ENCODE measurements around the gene PTGFRN. TPM values are rescaled to one million over a fixed set of nuclear protein-coding genes. Genes with fewer than 3 reads are reported as not detected.

The PTGFRN gene
- polyA plus RNA-seq, 6 donors from 2014 or later = not detected

DNA sequence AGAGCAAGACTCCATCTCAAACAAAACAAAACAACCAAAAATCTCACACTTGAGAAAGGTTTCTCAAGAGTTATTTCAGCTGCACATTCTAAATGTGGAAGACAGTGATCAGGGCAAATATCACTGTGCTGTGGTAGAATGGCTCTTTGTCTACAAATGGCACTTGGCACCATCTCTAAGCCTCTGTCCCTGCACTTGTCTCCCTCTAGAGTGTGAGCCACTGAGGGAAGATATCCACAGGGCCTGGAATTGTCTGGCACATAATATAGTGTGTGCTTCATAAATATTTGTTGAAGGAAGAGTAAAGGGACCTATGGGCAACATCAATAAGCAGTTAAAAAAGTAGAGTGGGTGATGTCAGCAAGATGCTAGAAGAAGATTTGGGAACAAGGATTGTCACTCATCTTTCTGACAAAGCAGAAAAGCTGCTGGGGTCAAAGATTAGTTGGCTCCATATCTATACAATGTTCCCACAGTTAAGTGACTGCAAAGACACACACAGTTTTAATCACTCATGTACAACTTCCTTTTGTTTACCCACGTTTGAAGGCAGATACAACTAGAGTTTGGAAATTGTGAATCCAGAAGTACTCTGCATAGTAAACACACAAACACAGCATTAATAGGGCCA lies 110.9 kb downstream of the PTGFRN start:
- no peak overlapping the region for H3K4me3 Mint-ChIP-seq
- no peaks in the 10 kb centered on the region for H3K36me3 Mint-ChIP-seq
- ATAC-seq (ENCODE audit: low read depth in 2 of 2) = no peak
- H3K27ac Mint-ChIP-seq = no peak overlapping the region
- peaks cover 0 to 5% (median 0%) of the 10 kb centered on the region in 3 donors for H3K27me3 Mint-ChIP-seq
- H3K4me1 Mint-ChIP-seq = no peaks in the 10 kb centered on the region
- H3K9me3 Mint-ChIP-seq = no peaks in the 10 kb centered on the region
- DNase-seq = no peak

DNA sequence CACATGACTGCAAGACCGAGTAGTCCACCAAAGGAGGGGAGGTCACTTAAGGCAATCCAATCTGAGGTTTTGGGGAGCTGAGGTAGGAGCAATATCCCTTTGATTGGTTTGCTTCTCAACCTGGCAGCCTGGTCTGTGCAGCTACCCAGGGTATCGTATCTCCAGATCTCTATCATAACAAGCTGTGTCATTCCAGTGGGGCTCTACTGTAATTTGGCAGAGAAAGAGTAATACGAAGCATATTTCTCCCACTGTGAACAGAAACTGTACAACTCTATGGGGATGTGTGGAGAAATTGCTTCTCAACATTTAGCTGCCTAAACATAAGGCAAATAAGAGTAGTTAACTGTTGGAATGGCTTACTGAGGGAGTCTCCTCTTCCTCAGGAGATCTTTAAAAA lies 112.4 kb downstream of the PTGFRN start:
- peaks cover 0 to 5% (median 0%) of the 10 kb centered on the region in 3 donors for H3K27me3 Mint-ChIP-seq
- H3K4me1 Mint-ChIP-seq = no peaks in the 10 kb centered on the region
- no peak for ATAC-seq (ENCODE audit: low read depth in 2 of 2)
- H3K36me3 Mint-ChIP-seq = no peaks in the 10 kb centered on the region
- no peak overlapping the region for H3K4me3 Mint-ChIP-seq
- no peak overlapping the region for H3K27ac Mint-ChIP-seq
- H3K9me3 Mint-ChIP-seq = no peaks in the 10 kb centered on the region
- no peak for DNase-seq

DNA sequence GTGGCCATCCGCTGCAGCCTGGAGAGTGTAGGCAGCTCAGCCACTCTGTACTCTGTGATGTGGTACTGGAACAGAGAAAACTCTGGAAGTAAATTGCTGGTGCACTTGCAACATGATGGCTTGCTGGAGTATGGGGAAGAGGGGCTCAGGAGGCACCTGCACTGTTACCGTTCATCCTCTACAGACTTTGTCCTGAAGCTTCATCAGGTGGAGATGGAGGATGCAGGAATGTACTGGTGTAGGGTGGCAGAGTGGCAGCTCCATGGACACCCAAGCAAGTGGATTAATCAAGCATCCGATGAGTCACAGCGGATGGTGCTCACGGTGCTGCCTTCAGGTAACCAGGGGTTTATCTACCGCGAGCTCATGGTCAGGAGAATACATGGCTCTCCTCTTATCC lies 115.9 kb downstream of the PTGFRN start:
- ATAC-seq (ENCODE audit: low read depth in 2 of 2) = no peak
- no peak overlapping the region for H3K4me3 Mint-ChIP-seq
- DNase-seq = no peak
- H3K4me1 Mint-ChIP-seq = no peaks in the 10 kb centered on the region
- peaks cover 0 to 5% (median 0%) of the 10 kb centered on the region in 3 donors for H3K27me3 Mint-ChIP-seq
- no peak overlapping the region for H3K27ac Mint-ChIP-seq
- no peaks in the 10 kb centered on the region for H3K36me3 Mint-ChIP-seq
- no peaks in the 10 kb centered on the region for H3K9me3 Mint-ChIP-seq

DNA sequence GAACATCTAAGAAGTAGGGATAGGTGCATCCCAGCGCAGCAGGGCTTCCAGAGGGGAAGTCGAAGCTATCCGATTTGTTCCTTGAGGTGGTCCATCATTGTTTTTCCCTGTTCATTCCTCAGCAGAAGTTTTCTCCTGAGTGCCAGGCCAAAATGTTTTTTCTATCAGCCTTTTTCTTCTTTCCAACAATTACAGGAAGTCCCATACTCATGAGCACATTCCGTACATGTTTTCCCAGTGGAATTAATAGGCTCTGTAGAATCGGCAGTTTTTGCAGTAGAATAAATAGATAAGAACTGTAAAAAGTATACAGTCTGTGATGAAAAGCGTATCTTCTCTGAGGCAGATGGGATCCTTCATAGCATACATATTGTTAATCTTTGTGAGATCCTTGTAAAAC lies 116.6 kb downstream of the PTGFRN start:
- no peak overlapping the region for H3K27ac Mint-ChIP-seq
- no peaks in the 10 kb centered on the region for H3K9me3 Mint-ChIP-seq
- no peaks in the 10 kb centered on the region for H3K4me1 Mint-ChIP-seq
- DNase-seq (no peak), ATAC-seq (ENCODE audit: low read depth in 2 of 2) (no peak)
- no peak overlapping the region for H3K4me3 Mint-ChIP-seq
- H3K27me3 Mint-ChIP-seq = peaks cover 0 to 5% (median 0%) of the 10 kb centered on the region in 3 donors
- no peaks in the 10 kb centered on the region for H3K36me3 Mint-ChIP-seq

DNA sequence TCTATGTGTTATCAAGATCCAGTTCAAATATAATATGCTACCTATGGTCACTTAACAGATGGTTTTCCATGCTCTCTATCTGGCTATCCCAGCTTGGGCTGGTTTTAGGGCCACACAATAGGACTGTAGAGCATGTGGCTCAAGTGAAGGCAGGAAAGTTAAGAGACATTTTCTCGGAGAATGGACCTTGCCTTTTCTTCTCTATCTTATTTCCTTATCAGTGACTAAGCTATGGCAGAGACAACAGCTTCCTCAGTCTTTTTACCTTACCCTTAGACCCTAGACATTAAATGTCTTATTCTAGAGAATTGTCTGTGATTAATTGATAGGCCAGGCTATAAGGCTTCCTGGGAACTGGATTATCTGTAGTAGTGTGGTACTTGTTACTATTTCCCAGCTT lies 120.0 kb downstream of the PTGFRN start:
- no peak for ATAC-seq (ENCODE audit: low read depth in 2 of 2)
- Mint-ChIP-seq H3K9me3 (no peaks in the 10 kb centered on the region), H3K27ac (no peak overlapping the region), H3K4me1 (peaks cover 0 to 5% (median 4%) of the 10 kb centered on the region in 3 donors), H3K36me3 (no peaks in the 10 kb centered on the region), H3K4me3 (no peak overlapping the region), H3K27me3 (peaks cover 0 to 2% (median 0%) of the 10 kb centered on the region in 3 donors)
- DNase-seq = no peak

GRCh38 chr1:117030271-117030877 lies 120.7 kb downstream of the PTGFRN start:
- Mint-ChIP-seq H3K4me3 (no peak overlapping the region), H3K4me1 (peaks cover 0 to 5% (median 4%) of the 10 kb centered on the region in 3 donors), H3K27me3 (no peaks in the 10 kb centered on the region), H3K27ac (no peak overlapping the region), H3K36me3 (no peaks in the 10 kb centered on the region), H3K9me3 (no peaks in the 10 kb centered on the region)
- DNase-seq = no peak
- no peak for ATAC-seq (ENCODE audit: low read depth in 2 of 2)

DNA sequence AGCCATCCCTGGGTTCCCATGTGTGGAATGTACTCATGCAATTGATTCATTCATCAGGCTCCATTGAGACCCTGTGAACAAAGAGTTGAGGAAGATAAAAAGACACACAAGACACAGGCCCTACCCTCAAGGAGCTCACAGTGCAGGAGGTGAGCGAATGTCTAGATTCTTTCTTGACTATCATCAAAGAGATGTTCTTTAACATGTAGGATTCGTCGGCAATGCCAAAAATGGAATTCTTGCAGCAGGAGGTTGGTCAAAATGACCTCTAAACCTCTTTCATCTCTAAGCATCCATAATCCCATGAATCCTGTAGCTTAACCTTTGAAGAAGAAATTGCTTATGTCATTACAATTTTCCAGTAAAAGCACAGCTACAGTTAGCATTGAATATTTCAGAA lies 122.5 kb downstream of the PTGFRN start:
- Mint-ChIP-seq H3K36me3 (no peaks in the 10 kb centered on the region), H3K27me3 (no peaks in the 10 kb centered on the region), H3K4me3 (no peak overlapping the region), H3K27ac (no peak overlapping the region), H3K9me3 (no peaks in the 10 kb centered on the region), H3K4me1 (peaks cover 0 to 5% (median 4%) of the 10 kb centered on the region in 3 donors)
- ATAC-seq (ENCODE audit: low read depth in 2 of 2) (no peak), DNase-seq (no peak)

GRCh38 chr1:117032681-117033539 lies 123.2 kb downstream of the PTGFRN start:
- no peak for DNase-seq
- ATAC-seq (ENCODE audit: low read depth in 2 of 2) = no peak

GRCh38 chr1:117033772-117034171 lies 124.1 kb downstream of the PTGFRN start:
- no peaks in the 10 kb centered on the region for H3K9me3 Mint-ChIP-seq

More at GRCh38 chr1:117032681-117033539, 123.2 kb downstream of the PTGFRN start:
- Mint-ChIP-seq H3K9me3 (no peaks in the 10 kb centered on the region), H3K27me3 (no peaks in the 10 kb centered on the region), H3K4me1 (peaks cover 0 to 5% (median 4%) of the 10 kb centered on the region in 3 donors), H3K4me3 (no peak overlapping the region), H3K36me3 (no peaks in the 10 kb centered on the region), H3K27ac (no peak overlapping the region)

GRCh38 chr1:117034791-117035290 lies 125.1 kb downstream of the PTGFRN start:
- no peaks in the 10 kb centered on the region for H3K36me3 Mint-ChIP-seq
- DNase-seq (no peak), ATAC-seq (ENCODE audit: low read depth in 2 of 2) (no peak)
- no peak overlapping the region for H3K4me3 Mint-ChIP-seq
- H3K4me1 Mint-ChIP-seq = peaks cover 0 to 5% (median 4%) of the 10 kb centered on the region in 3 donors
- no peak overlapping the region for H3K27ac Mint-ChIP-seq
- H3K9me3 Mint-ChIP-seq = no peaks in the 10 kb centered on the region
- no peaks in the 10 kb centered on the region for H3K27me3 Mint-ChIP-seq

More at GRCh38 chr1:117033772-117034171, 124.1 kb downstream of the PTGFRN start:
- no peaks in the 10 kb centered on the region for H3K36me3 Mint-ChIP-seq
- peak overlapping the region in 1 of 8 donors; percentile 38 for H3K4me3 Mint-ChIP-seq
- peaks cover 0 to 5% (median 4%) of the 10 kb centered on the region in 3 donors for H3K4me1 Mint-ChIP-seq
- H3K27me3 Mint-ChIP-seq = no peaks in the 10 kb centered on the region
- ATAC-seq (ENCODE audit: low read depth in 2 of 2) = no peak
- no peak overlapping the region for H3K27ac Mint-ChIP-seq
- no peak for DNase-seq

DNA sequence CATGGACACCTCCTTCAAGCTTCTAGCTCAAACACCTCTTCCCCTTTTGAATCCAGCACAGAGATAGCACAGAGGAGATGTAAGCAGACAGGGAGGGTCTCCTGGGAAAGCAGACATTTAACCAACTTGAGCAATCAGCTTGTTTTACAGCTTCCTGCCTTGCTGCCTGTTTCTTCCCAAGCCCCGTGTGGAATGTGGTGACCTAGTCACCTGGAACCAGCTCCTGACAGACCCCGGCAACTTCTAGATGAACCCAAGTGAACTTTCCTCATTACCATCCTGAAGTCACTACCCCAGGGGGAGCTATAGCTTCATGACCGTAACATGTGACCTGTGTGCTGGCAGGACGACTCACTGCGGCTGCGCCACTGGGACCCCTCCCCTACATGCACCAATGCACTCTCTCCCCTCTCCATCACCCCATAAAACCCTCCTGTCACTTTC lies 126.3 kb downstream of the PTGFRN start:
- ATAC-seq (ENCODE audit: low read depth in 2 of 2) (no peak), DNase-seq (no peak)
- no peak overlapping the region for H3K27ac Mint-ChIP-seq
- H3K4me1 Mint-ChIP-seq = peaks cover 0 to 5% (median 4%) of the 10 kb centered on the region in 3 donors
- H3K27me3 Mint-ChIP-seq = no peaks in the 10 kb centered on the region
- H3K9me3 Mint-ChIP-seq = no peaks in the 10 kb centered on the region
- no peak overlapping the region for H3K4me3 Mint-ChIP-seq
- no peaks in the 10 kb centered on the region for H3K36me3 Mint-ChIP-seq

GRCh38 chr1:117037802-117038201 lies 128.1 kb downstream of the PTGFRN start:
- DNase-seq (no peak), ATAC-seq (ENCODE audit: low read depth in 2 of 2) (no peak)
- Mint-ChIP-seq H3K4me3 (no peak overlapping the region), H3K9me3 (peaks cover 0 to 5% (median 0%) of the 10 kb centered on the region in 7 donors), H3K27me3 (no peaks in the 10 kb centered on the region), H3K4me1 (peaks cover 0 to 3% (median 3%) of the 10 kb centered on the region in 3 donors), H3K27ac (no peak overlapping the region), H3K36me3 (no peaks in the 10 kb centered on the region)

DNA sequence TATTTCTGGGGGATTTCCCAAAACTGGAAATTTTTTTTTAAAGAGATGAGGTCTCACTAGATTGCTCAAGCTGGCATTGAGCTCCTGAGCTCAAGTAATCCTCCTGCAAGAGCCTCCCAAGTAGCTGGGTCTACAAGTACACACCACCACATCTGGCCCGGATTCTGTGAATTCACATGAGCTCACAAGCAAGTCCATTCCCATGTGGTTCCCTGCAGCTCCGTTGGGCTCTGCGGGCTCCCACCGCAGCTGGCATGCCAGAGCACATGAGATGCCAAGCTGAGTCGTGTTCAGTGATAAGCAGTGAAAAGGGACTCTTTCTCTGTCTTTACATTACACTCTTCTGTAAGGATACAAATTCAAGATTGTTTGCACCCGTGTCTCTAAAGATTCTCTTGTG lies 128.5 kb downstream of the PTGFRN start:
- ATAC-seq (ENCODE audit: low read depth in 2 of 2) (no peak), DNase-seq (no peak)
- Mint-ChIP-seq H3K27me3 (no peaks in the 10 kb centered on the region), H3K9me3 (peaks cover 0 to 5% (median 0%) of the 10 kb centered on the region in 7 donors), H3K27ac (no peak overlapping the region), H3K4me3 (no peak overlapping the region), H3K36me3 (no peaks in the 10 kb centered on the region), H3K4me1 (no peaks in the 10 kb centered on the region)
